ENCODE measurements around the gene PTCSC3.

The PTCSC3 gene

DNA sequence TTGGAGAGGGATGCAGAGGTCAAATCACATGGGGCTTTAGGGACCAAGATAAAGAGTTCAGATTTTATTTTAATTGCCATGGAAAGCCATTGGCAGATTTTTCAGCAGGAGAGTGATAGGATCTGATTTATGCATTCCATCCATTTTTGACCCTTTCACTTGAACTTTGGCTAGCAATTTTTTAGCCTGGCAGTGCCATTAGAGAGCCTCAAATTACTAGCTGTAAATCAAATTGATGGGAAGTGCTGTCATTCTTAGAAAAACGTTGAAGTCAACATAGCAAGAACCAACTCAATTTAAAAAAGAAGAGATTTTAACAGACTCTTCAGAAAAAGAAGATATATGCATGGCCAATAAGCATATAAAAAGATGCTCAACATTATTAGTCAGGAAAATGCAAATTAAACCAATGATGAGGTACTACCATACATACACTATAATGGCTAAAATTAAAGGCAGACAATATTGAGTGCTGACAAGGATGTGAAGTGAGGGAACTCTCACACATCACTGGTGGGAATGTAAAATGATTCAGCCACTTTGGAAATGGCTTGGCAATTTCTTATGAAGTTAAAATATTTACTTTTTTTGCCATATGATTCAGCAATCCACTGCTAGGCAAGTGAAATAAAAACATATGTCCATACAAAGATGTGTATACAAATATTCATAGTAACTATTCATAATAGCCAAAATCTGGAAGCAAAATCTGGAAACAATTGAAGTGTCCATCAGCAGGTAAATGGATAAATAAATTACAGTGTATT is 89.7 kb downstream of the PTCSC3 start:
- CTCF ChIA-PET = no interaction called here
- TF ChIP-seq, protein P1, sequence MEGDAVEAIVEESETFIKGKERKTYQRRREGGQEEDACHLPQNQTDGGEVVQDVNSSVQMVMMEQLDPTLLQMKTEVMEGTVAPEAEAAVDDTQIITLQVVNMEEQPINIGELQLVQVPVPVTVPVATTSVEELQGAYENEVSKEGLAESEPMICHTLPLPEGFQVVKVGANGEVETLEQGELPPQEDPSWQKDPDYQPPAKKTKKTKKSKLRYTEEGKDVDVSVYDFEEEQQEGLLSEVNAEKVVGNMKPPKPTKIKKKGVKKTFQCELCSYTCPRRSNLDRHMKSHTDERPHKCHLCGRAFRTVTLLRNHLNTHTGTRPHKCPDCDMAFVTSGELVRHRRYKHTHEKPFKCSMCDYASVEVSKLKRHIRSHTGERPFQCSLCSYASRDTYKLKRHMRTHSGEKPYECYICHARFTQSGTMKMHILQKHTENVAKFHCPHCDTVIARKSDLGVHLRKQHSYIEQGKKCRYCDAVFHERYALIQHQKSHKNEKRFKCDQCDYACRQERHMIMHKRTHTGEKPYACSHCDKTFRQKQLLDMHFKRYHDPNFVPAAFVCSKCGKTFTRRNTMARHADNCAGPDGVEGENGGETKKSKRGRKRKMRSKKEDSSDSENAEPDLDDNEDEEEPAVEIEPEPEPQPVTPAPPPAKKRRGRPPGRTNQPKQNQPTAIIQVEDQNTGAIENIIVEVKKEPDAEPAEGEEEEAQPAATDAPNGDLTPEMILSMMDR (conservative IDR thresholded peaks at IDR 0.05; ENCODE audit: low read depth) = no peak
- POLR2A ChIA-PET (ENCODE audit: low non-redundant PET) = no interaction called here
- no peak for DNase-seq (ENCODE audit: low spot score)
- H3K27ac ChIP-seq = no peak overlapping the region

GRCh38 chr14:36085861-36086260 is 90.7 kb downstream of the PTCSC3 start:
- TF ChIP-seq, protein P1 (conservative IDR thresholded peaks at IDR 0.05; ENCODE audit: low read depth) = no peak
- no peak overlapping the region for H3K27ac ChIP-seq
- ChIA-PET CTCF (no interaction called here), POLR2A (ENCODE audit: low non-redundant PET) (no interaction called here)
- DNase-seq (ENCODE audit: low spot score) = no peak
